GM12878 (cell line): ENCODE data around the gene UGT1A7. TPM values are rescaled to one million over a fixed set of nuclear protein-coding genes. Genes with fewer than 3 reads are reported as not detected.

Experiments
- ATAC-seq: fragments of 200-7000 bp; cut with Tn5 transposase; 3 replicates; pipeline ENCODE4 v1.9.1; 2020; ENCODE audit warnings: mild to moderate bottlenecking, moderate library complexity
- BruUV-seq: library from RNA; stranded (reverse); fragments of 400-500 nt; replicated peaks from 2 replicates; lab custom pipeline; 2021; lab: Mats Ljungman, UMichigan
- CTCF ChIA-PET: fragments of 300-600 bp; sonication (Branson Sonifier 250); formaldehyde crosslinking; extraction: SDS; loops from one replicate; lab custom pipeline; 2021; ENCODE audit warnings: inconsistent platforms; lab: Yijun Ruan, JAX
- POLR2A ChIA-PET: fragments of 350-600 bp; formaldehyde crosslinking; extraction: SDS; loops from one replicate; lab custom pipeline; 2021; ENCODE audit warnings: inconsistent platforms; lab: Charles Lee
- RAD21 ChIA-PET: fragments of 300-600 bp; sonication (Branson Sonifier 250); formaldehyde crosslinking; loops from one replicate; lab custom pipeline; 2023; ENCODE audit warnings: antibody characterized with exemption; ENCODE audit not compliant: unreplicated experiment; lab: Charles Lee
- SMC1A ChIA-PET: fragments of 300-600 bp; sonication (Branson Sonifier 250); formaldehyde crosslinking; loops from one replicate; lab custom pipeline; 2023; ENCODE audit not compliant: unreplicated experiment, uncharacterized antibody; lab: Charles Lee
- DNase-seq: peaks from one replicate; pipeline ENCODE4 v3.0.0-alpha.2; 2011; ENCODE audit warnings: low read depth, low spot score
- FAIRE-seq: peaks from 3 replicates; lab custom pipeline; 2011; peaks lifted over from hg19 to GRCh38; lab: Jason Lieb, UNC
- H2AFZ ChIP-seq: 2 replicates; pipeline ENCODE4 v1.6.0; 2011; ENCODE audit warnings: low read depth, low read length, control low read depth; ENCODE audit not compliant: control insufficient read depth
- H3K27ac ChIP-seq: 2 replicates; pipeline ENCODE4 v1.5.1; 2011; ENCODE audit warnings: control low read depth; ENCODE audit not compliant: control insufficient read depth, insufficient read depth
- H3K27me3 ChIP-seq, 2 experiments: replicated peaks in 1 of 2; 2 replicates each; pipeline versions ENCODE4 v1.6.0 to v1.6.1; 2011; ENCODE audit warnings: low read length in 1 of 2; ENCODE audit not compliant: control insufficient read depth in 2 of 2, insufficient read depth in 2 of 2
- H3K36me3 ChIP-seq, 2 experiments: 2 replicates each; pipeline ENCODE4 v1.5.1; 2011; ENCODE audit warnings: low read length in 1 of 2; ENCODE audit not compliant: control insufficient read depth in 2 of 2, insufficient read depth in 2 of 2
- H3K4me1 ChIP-seq: 2 replicates; pipeline ENCODE4 v1.6.1; 2011; ENCODE audit warnings: mild to moderate bottlenecking, low read length, moderate library complexity, mixed read lengths; ENCODE audit not compliant: control insufficient read depth, insufficient read depth
- H3K4me2 ChIP-seq: 2 replicates; pipeline ENCODE4 v1.6.0; 2011; ENCODE audit warnings: control low read depth; ENCODE audit not compliant: control insufficient read depth, insufficient read depth
- H3K4me3 ChIP-seq: fragments of 200-600 bp; sonication (generic); 2 replicates; pipeline ENCODE4 v1.5.1; 2016
- H3K79me2 ChIP-seq: 2 replicates; pipeline ENCODE4 v1.6.0; 2011; ENCODE audit warnings: low read length; ENCODE audit not compliant: control insufficient read depth, insufficient read depth
- H3K9ac ChIP-seq: 2 replicates; pipeline ENCODE4 v1.8.0; 2011; ENCODE audit warnings: low read length, control low read depth, mixed read lengths; ENCODE audit not compliant: control insufficient read depth, insufficient read depth
- H3K9me3 ChIP-seq: replicated peaks from 3 replicates; pipeline ENCODE4 v1.5.1; 2011; ENCODE audit warnings: mild to moderate bottlenecking, low read length; ENCODE audit not compliant: control insufficient read depth, insufficient read depth
- H4K20me1 ChIP-seq: 2 replicates; pipeline ENCODE4 v1.6.0; 2011; ENCODE audit not compliant: control insufficient read depth, insufficient read depth
- CHD1 ChIP-seq: IDR thresholded peaks from 2 replicates; pipeline ENCODE4 v1.6.1; 2012; ENCODE audit warnings: low read depth, low read length, improper control_type of control experiment
- CHD2 ChIP-seq: IDR thresholded peaks from 2 replicates; pipeline ENCODE4 v1.6.1; 2011; ENCODE audit warnings: low read depth, low read length, improper control_type of control experiment, borderline replicate concordance
- CREM ChIP-seq: IDR thresholded peaks from 2 replicates; pipeline ENCODE4 v1.6.1; 2014; ENCODE audit warnings: antibody characterized with exemption, low read depth
- E2F8 ChIP-seq: fragments of 450-650 bp; IDR thresholded peaks from 2 replicates; pipeline ENCODE4 v1.6.1; 2018; ENCODE audit warnings: mild to moderate bottlenecking, low read depth, moderate library complexity; ENCODE audit not compliant: partially characterized antibody
- EGR1 ChIP-seq, 2 experiments: IDR thresholded peaks; 1 replicate in 1 of 2; 2 replicates in 1 of 2; pipeline ENCODE4 v1.6.1; 2011 to 2012; ENCODE audit warnings: low read depth in 2 of 2, low read length in 2 of 2, borderline replicate concordance in 1 of 2, mild to moderate bottlenecking in 1 of 2, moderate library complexity in 1 of 2
- FOXM1 ChIP-seq: IDR thresholded peaks from 2 replicates; pipeline ENCODE4 v1.6.1; 2012; ENCODE audit warnings: low read depth, mild to moderate bottlenecking, inconsistent platforms, low read length, moderate library complexity
- KAT2A ChIP-seq: conservative IDR thresholded peaks from 2 replicates; pipeline ENCODE4 v1.6.1; 2011; ENCODE audit warnings: low read depth, low read length; ENCODE audit not compliant: control insufficient read depth
- MTA3 ChIP-seq: IDR thresholded peaks from 2 replicates; pipeline ENCODE4 v1.6.1; 2012; ENCODE audit warnings: low read length, inconsistent platforms, borderline replicate concordance
- NFIC ChIP-seq: IDR thresholded peaks from 2 replicates; pipeline ENCODE4 v1.6.1; 2012; ENCODE audit warnings: low read depth, mild to moderate bottlenecking, inconsistent platforms, low read length, moderate library complexity
- NFYB ChIP-seq: IDR thresholded peaks from 2 replicates; pipeline ENCODE4 v1.6.1; 2011; ENCODE audit warnings: low read depth, mild to moderate bottlenecking, low read length, improper control_type of control experiment, moderate library complexity; ENCODE audit not compliant: insufficient read depth
- NR2C2 ChIP-seq: IDR thresholded peaks from 2 replicates; pipeline ENCODE4 v1.6.1; 2011; ENCODE audit warnings: borderline replicate concordance, low read depth; ENCODE audit not compliant: control insufficient read depth, insufficient read length
- PKNOX1 ChIP-seq: fragments of 450-650 bp; IDR thresholded peaks from 2 replicates; pipeline ENCODE4 v1.6.1; 2016; ENCODE audit warnings: mild to moderate bottlenecking
- YY1 ChIP-seq: IDR thresholded peaks from 2 replicates; pipeline ENCODE4 v1.6.1; 2011; ENCODE audit warnings: low read depth, mild to moderate bottlenecking, low read length
- ZNF592 ChIP-seq: fragments of 450-650 bp; IDR thresholded peaks from 2 replicates; pipeline ENCODE4 v1.6.1; 2017; ENCODE audit warnings: mild to moderate bottlenecking, moderate library complexity
- WGBS: methylation state at CpG from one replicate; pipeline ENCODE4 v1.1.6; 2016; ENCODE audit warnings: low lambda C conversion rate; ENCODE audit not compliant: insufficient replicate concordance, insufficient coverage; ENCODE audit errors: missing lambda C conversion rate; 5-methylcytosine and 5-hydroxymethylcytosine counted together
- in situ Hi-C: fragments of 300-500 bp; cut with MboI; formaldehyde crosslinking; loops from 9 replicates; pipeline ENCODE4 v1.14.3; 2018; ENCODE audit warnings: mixed read lengths
- intact Hi-C: fragments of 100-400 bp; cut with micrococcal nuclease; formaldehyde crosslinking; loops from one replicate; pipeline ENCODE4 v1.14.2; 2022; ENCODE audit not compliant: unreplicated experiment
- polyA plus RNA-seq, 11 experiments: library from polyadenylated mRNA; depleted of rRNA in 4 of 11; unstranded in 6 of 11; stranded (reverse) in 5 of 11; fragments of >200 nt; fragmentation: Nextera tagmentation in 4 of 11; fragmentation: Illumina TruSeq in 1 of 11; extraction: Ambion mirVana in 4 of 11; extraction: Trizol in 1 of 11; gene quantifications; 1 replicate in 1 of 11; 2 replicates in 10 of 11; pipeline versions ENCODE4 v1.2.1 to v1.2.3, GENCODE V29; 2011 to 2016; ENCODE audit warnings: inconsistent platforms in 2 of 11, missing spikeins in 2 of 11, low read depth in 1 of 11
- total RNA-seq, 4 experiments: library from RNA; depleted of rRNA in 3 of 4; stranded (reverse); fragments of >200 nt in 3 of 4; fragmentation: Illumina TruSeq in 1 of 4; extraction: Trizol in 1 of 4; gene quantifications; 2 replicates each; pipeline versions ENCODE4 v1.2.1 to v1.2.3, GENCODE V29; 2013 to 2021

UGT1A7 gene
- total and polyA plus RNA-seq, 10 of the 15 experiments (the other 5 are each of a cell fraction or from before 2014, with no cell fraction given): not detected

- TF ChIP-seq E2F8 (no peak), ZNF592 (no peak)
Measured at GRCh38 chr2:233791151-233791882, 109.6 kb downstream of the UGT1A7 start (continued).

- no peaks in the 10 kb centered on the region for H3K79me2 ChIP-seq
- in situ Hi-C loops: no loop called here
- WGBS: 14% methylated on average over 7 of the region's 9 CpGs
- no peak for ATAC-seq
- H3K4me3 ChIP-seq: no peak overlapping the region
- TF ChIP-seq PKNOX1: no peak
- TF ChIP-seq KAT2A: no peak
- TF ChIP-seq CHD1: no peak
- TF ChIP-seq CREM: no peak
- TF ChIP-seq FOXM1: no peak
- TF ChIP-seq CHD2: no peak
- TF ChIP-seq MTA3: no peak
- no peak for TF ChIP-seq YY1
- TF ChIP-seq NFIC: no peak
- TF ChIP-seq NR2C2: no peak
- TF ChIP-seq EGR1 (IDR thresholded peaks at IDR 0.05; ENCODE audit: borderline replicate concordance in 1 of 2, low read depth in 2 of 2, low read length in 2 of 2): no peak
- no peak for TF ChIP-seq NFYB
- ChIA-PET POLR2A (no interaction called here), CTCF (no interaction called here), SMC1A (no interaction called here), RAD21 (no interaction called here)
- no peak overlapping the region for H2AFZ ChIP-seq
- BruUV-seq: no TSS peak
- H3K4me1 ChIP-seq: no peaks in the 10 kb centered on the region
- no peaks in the 10 kb centered on the region for H3K9me3 ChIP-seq
- H3K4me2 ChIP-seq: no peak overlapping the region
- no peaks in the 10 kb centered on the region for H3K36me3 ChIP-seq
- FAIRE-seq: no peak
- no peak overlapping the region for H3K27ac ChIP-seq
- H3K27me3 ChIP-seq: no peaks in the 10 kb centered on the region; a peak in 1 of 4 replicates
- no peak overlapping the region for H3K9ac ChIP-seq
- intact Hi-C loops: no loop called here
- no peaks in the 10 kb centered on the region for H4K20me1 ChIP-seq
- no peak for DNase-seq
Measured at GRCh38 chr2:233791883-233792329, 110.2 kb downstream of the UGT1A7 start.
